RWPE1 (cell line): ENCODE measurements around the gene SCAMP5.

Experiments used
- CTCF ChIA-PET: fragments of 350-600 bp; sonication (Branson Sonifier 250); formaldehyde crosslinking; extraction: SDS; loops from one replicate; lab custom pipeline; 2021; lab: Yijun Ruan, JAX
- POLR2A ChIA-PET: fragments of 400-600 bp; formaldehyde crosslinking; extraction: SDS; loops from one replicate; lab custom pipeline; 2020; ENCODE audit warnings: antibody characterized with exemption; ENCODE audit not compliant: low non-redundant PET; lab: Yijun Ruan, JAX
- DNase-seq: peaks from one replicate; pipeline ENCODE4 v3.0.0; 2012; ENCODE audit warnings: low spot score
- H3K27ac ChIP-seq: fragments of 450-650 bp; 2 replicates; pipeline ENCODE4 v1.5.1; 2017
- CTCF ChIP-seq: fragments of 450-650 bp; conservative IDR thresholded peaks from 2 replicates; pipeline ENCODE4 v1.5.1; 2017; ENCODE audit warnings: low read depth, mild to moderate bottlenecking

Gene SCAMP5

DNA sequence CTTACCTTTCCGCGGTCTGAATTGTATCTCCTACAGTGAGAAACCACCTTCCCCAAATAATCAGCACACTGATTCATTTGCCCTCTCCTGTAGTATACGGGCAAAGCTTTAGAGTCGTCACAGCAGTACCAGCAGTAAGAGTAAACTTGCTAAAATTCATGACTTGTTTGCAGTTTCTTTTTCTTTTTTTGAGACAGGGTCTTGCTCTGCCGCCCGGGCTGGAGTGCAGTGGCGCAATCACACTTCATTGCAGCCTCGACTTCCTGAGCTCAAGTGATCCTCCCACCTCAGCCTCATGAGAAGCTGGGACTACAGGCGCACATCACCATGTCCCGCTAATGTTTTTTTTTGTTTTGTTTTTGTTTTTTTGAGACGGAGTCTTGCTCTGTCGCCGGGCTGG is 11.9 kb downstream of the SCAMP5 start:
- H3K27ac ChIP-seq: no peak overlapping the region
- no peak for TF ChIP-seq CTCF
- POLR2A ChIA-PET: no interaction called here
- no peak for DNase-seq
- CTCF ChIA-PET: interaction anchor here (0.6 kb wide), 1 partner anchor 86 kb away, joined by 3 read pairs; no protein-coding TSS in a partner anchor

DNA sequence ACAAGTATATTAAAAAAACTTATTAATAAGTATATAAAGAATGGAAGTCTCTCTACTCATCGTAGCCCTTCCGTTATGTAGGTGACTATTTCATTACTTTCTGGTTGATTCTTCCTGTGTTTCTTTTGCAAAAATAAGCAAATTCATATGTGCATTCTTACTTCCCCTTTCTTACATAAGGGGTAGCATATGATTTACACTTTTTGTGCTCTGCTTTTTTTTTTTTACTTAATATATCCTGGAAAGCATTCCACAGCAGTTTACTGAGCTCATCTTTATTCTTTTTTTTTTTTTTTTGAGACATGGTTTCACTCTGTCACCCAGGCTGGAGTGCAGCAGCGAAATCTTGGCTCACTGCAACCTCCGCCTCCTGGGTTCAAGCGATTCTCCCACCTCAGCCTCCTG is 12.9 kb downstream of the SCAMP5 start:
- ChIA-PET CTCF (interaction anchor here (0.9 kb wide), 1 partner anchor 228 kb away, joined by 3 read pairs; no protein-coding TSS in a partner anchor), POLR2A (no interaction called here)
- TF ChIP-seq CTCF: no peak
- no peak overlapping the region for H3K27ac ChIP-seq
- DNase-seq: no peak

DNA sequence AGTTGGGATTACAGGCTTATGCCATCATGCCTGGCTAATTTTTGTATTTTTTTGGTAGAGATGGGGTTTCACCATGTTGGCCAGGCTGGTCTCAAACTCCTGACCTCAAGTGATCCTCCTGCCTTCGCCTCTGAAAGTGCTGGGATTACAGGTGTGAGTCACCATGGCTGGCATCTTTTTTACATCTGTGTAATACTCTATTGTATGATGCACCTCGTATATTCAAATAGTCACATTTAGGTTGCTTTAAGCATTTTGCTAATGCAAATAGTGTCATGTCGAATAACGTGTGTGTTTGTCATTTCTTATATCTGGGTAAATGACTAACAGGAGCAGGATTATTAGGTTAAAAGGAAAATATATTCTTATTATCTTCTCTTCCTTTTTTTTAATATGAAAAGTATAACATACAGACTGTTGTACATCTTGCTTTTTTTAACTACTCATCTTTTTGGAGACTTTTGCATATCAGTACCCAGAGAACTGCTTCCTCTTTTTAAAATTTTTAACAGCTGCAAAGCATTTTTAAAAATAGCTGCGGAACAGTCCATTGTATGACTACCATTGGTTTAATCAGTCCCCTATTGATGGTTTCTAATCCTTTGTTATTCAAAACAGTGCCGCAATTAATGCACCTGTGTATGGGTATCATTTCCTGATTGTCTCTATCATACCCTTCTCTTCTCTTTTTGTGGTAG is 13.4 kb downstream of the SCAMP5 start:
- H3K27ac ChIP-seq: no peak overlapping the region
- ChIA-PET POLR2A (no interaction called here), CTCF (interaction anchor here (0.6 to 0.9 kb wide), 2 partner anchors 229 to 916 kb away, joined by 3 read pairs; no protein-coding TSS in a partner anchor)
- TF ChIP-seq CTCF: no peak
- DNase-seq: no peak

DNA sequence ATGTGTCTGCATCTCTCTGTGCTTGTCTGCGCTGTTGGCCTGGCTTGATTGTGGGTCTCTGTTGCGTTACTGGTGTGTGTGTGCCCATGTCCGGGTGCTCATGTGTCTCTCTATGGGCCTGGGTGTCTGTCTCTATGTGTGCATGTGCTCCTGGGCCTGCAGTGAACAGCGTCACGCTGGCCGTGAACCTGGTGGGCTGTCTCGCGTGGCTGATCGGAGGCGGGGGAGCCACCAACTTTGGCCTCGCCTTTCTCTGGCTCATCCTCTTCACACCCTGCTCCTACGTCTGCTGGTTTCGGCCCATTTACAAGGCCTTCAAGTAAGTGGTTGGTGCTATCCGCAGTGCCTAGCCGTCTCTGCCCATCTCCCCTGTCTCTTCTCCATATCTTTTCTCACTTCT is 21.1 kb downstream of the SCAMP5 start:
- no peak overlapping the region for H3K27ac ChIP-seq
- DNase-seq: no peak
- POLR2A ChIA-PET: no interaction called here
- CTCF ChIA-PET: no interaction called here
- TF ChIP-seq CTCF: no peak

DNA sequence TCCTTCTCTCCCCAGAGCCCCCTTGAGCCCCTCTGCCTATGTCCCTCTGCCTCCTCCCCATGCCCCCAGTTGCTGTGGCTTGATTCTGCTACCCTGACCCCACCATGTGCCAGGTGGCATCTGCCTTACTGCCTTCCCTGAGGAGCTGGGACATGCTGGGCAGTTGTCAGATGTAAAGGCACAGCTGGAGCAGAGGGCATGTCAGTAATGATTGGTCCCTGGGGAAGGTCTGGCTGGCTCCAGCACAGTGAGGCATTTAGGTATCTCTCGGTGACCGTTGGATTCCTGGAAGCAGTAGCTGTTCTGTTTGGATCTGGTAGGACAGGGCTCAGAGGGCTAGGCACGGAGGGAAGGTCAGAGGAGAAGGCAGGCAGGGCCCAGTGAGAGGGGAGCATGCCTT is 24.6 kb downstream of the SCAMP5 start:
- no peak overlapping the region for H3K27ac ChIP-seq
- TF ChIP-seq CTCF: no peak
- ChIA-PET CTCF (no interaction called here), POLR2A (no interaction called here)
- DNase-seq: no peak

GRCh38 chr15:75021341-75021740 is 26.0 kb downstream of the SCAMP5 start:
- H3K27ac ChIP-seq: no peak overlapping the region
- no peak for TF ChIP-seq CTCF
- ChIA-PET CTCF (interaction anchor here (0.9 kb wide), 1 partner anchor 183 kb away, joined by 3 read pairs; no protein-coding TSS in a partner anchor), POLR2A (no interaction called here)
- no peak for DNase-seq
